Stimulated activated CD4-positive, alpha-beta T cell treated with anti-CD3 and anti-CD28 coated beads, Interleukin-12 subunit alpha, Interleukin-12 subunit beta, amount 100 ng/mL, for 4 hours (primary cell): ENCODE measurements around the gene SLC25A36.
"Not testable (repeated sequence)": the region's sequence is repeated elsewhere in the genome, so short reads cannot be mapped to it uniquely, and the experiment has no call there.

Experiments
- DNase-seq: peaks from one replicate; pipeline ENCODE4 v3.0.0-alpha.2; 2020

SLC25A36 gene

GRCh38 chr3:140933109-140933508 is 8.5 kb upstream of the SLC25A36 start:
- DNase-seq: no peak

GRCh38 chr3:140933552-140933951 is 8.1 kb upstream of the SLC25A36 start:
- no peak for DNase-seq

- DNase-seq: not testable (repeated sequence)
Observed at GRCh38 chr3:140939305-140939704, 2.3 kb upstream of the SLC25A36 start.

DNA sequence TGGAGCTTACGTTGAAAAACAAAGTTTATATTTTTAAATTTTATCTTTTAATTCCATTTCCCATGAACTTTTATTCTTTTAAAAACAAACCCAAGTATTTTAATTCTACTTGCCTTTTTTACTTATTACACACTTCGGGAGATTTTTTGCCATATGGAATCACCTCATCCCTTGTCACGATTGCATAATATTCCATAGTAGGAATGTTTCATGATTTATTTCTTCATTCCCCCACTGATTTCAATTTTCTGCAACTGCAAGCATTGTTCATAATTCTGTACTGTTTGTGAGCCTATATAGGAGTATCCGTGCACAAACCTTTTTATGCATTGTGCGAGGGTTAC is 574 bp upstream of the SLC25A36 start:
- no peak for DNase-seq

DNA sequence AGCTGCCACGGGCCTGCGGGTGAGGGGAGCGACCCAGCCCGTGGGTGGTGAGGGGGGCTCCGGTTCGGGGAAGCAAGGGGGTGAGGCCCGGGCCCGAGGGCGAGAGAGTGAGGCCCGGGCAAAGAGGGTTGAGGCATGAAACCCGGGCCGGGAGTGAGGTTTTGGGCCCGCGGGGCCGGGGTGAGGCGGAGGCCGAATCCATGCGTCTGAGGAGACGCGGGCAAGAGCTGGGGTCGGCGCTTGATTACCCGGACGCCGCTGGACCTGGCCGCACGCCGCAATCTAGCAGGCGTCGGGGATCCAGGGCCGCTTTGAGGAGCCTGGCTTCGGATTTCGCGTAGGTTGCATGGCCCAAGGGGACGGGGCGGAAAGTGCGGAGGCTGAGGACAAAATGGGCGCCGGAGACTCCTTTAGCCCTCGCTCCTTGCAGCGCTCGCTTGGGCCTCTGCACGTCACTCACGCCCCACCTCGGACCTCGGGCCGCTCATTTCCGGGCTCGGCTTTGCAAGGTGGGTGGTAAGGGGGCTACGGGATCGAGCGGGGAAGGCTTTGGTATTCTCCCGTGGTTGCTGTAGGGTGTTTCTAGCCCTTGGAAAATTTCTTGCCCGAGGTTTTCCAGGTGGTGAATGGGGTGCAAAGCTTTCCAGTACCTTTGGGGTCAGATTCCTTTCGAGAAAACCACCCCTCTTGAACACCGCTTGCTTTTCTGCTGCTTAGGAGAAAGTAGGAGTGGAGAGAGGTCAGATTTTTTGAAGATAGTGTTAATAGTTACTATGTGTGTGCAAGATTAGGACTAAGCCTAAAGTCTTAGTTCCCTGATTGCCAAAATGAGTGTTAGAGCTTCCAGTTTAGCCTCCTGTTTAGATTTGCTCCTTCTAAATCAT is 827 bp downstream of the SLC25A36 start:
- peak; percentile 12 for DNase-seq

DNA sequence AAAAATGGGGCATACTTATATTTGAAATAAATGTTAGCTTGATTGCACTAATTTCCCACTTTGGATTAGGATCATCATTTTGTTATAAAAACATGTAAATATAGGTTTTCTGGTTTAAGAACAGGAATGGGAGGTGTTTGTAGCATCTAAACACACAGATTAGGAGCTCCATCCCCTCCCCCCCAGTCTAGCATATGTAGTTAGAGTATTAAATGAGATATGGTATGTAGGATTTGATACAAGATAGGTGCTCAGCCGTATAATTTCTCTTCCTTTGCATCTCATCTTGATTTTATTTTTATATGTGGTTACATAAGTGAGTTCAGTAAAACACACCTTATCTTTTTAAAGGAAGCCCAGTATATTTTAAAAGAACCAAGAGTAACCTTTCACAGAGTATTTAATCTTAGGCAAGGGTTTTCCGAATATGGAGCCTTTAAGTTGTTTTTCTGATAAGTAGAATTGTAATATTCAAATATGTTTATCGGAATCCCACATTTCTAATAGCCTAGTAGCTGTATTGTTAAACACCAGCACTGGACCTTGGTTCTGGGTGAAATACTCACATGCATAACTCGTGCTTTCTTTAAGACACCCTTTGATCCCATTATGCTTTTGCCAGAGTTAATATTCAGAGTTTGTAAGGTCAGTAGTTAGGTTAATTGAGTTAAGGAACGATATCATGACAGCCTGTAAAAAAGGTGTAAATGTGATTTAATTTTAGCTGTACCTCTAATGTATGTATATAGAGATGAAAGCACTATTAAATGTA is 2.3 kb downstream of the SLC25A36 start:
- no peak for DNase-seq

GRCh38 chr3:140948460-140949249 is 7.0 kb downstream of the SLC25A36 start:
- no peak for DNase-seq

DNA sequence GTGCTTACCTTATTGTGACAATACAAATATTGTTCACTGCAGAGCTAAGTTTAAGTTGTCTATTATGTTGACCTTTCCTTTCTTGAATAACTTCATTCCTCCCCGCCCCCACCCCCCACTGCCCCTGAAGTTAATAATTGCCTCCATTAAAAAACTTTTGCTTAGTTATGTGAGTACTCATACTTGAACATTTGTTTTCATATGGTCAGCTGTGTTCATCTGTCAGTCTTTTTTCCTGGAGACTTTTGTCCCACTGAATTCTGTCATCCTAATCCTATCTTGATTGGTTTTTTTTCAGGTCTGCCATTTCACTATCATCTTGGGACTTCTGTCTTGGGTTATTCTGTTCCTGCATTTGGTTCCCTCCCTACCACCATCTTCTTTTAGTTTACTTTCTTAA is 8.5 kb downstream of the SLC25A36 start:
- DNase-seq: no peak

DNA sequence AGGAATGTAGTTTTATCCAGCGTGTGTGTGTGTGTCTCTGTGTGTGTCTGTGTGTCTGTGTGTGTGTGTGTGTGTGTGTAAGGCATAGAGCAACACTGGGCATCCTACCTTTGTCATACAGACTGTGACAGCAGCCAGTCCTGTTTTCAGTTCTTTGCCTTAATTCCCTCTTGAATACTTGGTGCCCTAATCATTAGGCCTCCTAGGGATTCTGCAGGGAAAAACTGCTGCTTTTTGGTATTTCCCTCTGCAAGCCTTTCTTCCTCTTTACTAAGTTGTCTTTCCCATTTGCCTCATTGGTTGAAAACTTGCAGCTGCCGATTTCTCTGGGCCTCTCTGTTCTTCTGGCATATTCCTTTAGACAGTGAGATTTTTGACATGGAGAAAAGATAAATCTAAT is 9.2 kb downstream of the SLC25A36 start:
- no peak for DNase-seq

GRCh38 chr3:140951750-140952149 is 10.1 kb downstream of the SLC25A36 start:
- DNase-seq: not testable (repeated sequence)

GRCh38 chr3:140953028-140953960 is 11.7 kb downstream of the SLC25A36 start:
- DNase-seq: no peak

DNA sequence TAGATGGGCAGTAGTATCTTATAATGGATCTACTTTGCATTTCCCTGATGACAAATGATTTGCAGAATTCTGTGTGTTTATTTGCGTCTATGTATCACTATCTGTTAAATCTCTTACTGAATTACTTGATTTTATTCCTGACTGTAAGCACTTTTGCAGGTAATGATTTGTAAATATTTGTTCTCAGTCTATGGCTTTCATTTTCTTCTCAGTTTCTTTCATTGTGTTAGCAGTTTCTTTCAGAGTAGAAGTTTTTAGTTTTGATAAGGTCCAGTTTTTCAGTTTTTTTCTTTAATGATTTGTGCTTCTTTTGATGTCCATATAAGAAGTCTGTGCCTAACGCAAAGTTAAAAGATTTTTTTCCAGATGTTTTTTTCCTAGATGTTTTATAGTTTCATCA is 12.9 kb downstream of the SLC25A36 start:
- DNase-seq: no peak

DNA sequence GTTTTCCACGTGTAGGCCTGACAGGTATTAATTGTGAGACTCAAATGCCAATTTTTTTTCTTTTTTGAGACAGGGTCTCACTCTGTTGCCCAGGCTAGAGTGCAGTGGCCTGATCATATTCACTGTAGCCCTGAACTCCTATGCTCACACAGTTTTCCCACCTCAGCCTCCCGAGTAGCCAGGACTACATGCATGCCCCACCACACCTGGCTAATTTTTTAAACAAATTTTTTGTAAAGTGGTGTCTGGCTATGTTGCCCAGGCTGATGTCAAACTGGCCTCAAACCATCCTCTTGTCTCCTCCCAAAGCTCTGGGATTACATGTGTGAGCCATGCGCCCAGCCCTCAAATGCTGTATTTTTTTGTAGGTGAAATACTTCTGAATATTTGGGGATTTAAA is 14.0 kb downstream of the SLC25A36 start:
- no peak for DNase-seq

DNA sequence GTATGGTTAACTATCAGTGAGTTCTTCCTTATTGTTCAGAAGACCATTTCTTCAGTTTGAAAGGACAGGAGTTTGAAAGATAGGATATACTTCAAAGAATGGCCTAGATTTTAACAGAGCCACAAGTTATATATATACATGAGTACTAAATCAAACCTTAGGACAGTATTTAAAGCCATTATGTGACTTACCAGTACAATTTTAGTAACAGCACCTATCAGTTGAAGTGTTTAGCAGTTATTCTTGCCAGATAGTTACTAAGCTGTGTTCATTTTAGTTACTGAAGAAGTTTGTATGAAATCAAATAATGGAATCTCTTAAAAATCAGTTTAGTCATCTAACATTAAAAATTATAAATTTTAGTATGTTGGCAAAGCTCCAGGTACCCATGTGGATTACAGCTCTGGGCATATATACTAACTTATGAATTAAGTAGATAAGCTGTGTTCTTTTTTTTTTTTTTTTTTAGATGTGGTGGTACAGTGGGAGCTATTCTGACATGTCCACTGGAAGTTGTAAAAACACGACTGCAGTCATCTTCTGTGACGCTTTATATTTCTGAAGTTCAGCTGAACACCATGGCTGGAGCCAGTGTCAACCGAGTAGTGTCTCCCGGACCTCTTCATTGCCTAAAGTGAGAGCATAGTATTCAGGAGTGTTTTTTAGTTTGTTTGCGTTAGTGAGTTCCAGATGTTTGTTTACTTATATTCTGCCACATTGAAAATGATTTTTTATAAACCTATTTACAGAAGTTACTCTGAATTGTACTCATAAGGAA is 14.6 kb downstream of the SLC25A36 start:
- DNase-seq: no peak

GRCh38 chr3:140972833-140973232 is 31.2 kb downstream of the SLC25A36 start:
- no peak for DNase-seq

DNA sequence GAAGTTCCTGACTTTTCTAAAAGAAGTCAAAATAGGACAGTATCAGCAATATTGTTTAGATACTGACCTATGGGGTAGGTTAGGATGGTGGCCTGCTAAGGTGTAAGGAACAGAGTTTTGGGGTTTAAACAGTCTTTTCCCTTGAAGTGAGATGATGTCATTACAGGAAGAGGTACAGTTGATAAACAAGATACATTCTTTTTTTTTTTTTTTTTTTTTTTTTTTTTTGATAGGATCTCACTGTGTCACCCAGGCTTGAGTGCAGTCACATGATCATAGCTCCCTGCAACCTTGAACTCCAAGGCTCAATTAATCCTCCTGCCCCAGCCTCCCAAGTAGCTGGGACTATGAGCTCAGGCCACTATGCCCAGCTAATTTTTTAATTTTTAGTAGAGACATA is 33.3 kb downstream of the SLC25A36 start:
- DNase-seq: no peak

DNA sequence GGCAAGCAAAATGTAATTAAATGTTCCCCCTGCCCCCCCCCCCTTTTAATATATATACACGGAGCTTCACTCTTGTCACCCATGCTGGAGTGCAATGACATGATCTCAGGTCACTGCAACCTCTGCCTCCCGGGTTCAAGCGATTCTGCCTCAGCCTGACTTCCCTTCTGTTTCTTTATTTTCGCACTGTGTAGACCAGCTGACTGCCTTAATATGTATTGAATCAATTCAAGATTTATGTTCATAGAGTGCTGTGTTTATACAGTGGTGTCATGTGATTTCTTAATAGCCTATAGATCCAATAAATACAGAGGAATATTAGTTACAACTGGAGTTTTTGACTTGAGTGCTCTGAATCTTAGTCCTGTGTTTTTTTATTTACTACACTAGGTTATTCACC is 39.0 kb downstream of the SLC25A36 start:
- DNase-seq: no peak

DNA sequence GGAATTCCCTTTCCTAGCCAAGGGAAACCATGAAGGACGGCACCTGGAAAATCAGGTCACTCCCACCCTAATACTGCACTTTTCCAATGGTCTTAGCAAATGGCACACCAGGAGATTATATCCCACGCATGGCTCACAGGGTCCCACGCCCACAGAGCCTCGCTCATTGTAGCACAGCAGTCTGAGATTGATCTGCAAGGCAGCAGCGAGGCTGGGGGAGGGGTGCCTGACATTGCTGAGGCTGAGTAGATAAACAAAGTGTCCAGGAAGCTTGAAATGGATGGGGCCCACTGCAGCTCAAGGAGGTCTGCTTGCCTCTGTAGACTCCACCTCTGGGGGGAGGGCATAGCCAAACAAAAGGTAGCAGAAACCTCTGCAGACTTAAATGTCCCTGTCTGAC is 46.2 kb downstream of the SLC25A36 start:
- not testable (repeated sequence) for DNase-seq

DNA sequence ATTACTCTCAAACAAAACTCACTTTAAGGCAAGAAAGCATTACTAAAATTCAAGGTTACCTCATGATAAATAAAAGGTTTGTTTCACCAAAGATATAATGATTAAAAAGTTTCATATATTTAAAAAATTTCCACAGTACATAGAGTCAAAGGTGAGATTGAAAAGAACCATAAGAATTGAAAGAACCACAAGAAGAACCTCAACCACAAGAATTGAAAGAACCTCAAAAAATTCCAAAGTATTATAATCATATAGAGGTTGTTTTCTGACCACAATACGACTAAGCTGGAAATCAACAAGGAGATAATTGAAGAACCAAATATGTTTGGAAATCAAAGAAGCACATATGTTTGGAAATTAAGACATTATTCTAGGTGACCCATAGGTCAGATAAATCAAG is 52.7 kb downstream of the SLC25A36 start:
- DNase-seq: no peak

GRCh38 chr3:140994861-140995260 is 53.2 kb downstream of the SLC25A36 start:
- DNase-seq: not testable (repeated sequence)

GRCh38 chr3:140995881-140996280 is 54.2 kb downstream of the SLC25A36 start:
- no peak for DNase-seq
